ENCODE data around the gene SPTBN4. TPM values are rescaled to one million over a fixed set of nuclear protein-coding genes. Genes with fewer than 3 reads are reported as not detected.
"Not testable (repeated sequence)": the region's sequence is repeated elsewhere in the genome, so short reads cannot be mapped to it uniquely, and the experiment has no call there.

Gene SPTBN4
- total RNA-seq, 2 donors from 2014 or later, result 1.7 to 2.7 TPM

DNA sequence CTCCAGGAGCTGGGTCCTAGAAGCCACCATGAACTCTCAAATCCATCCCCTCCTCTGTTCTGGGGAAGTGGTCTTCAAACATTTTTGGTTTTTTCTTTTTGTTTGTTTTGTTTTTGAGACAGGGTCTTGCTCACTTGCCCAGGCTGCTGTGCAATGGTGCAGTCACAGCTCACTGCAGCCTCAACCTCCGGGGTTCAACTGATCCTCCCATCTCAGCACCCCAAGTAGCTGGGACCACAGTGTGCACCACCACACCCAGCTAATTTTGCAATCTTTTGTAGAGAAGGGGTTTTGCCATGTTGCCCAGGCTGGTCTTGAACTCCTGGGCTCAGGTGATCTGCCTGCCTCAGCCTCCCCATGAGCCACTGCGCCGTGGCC, 8.2 kb upstream of the SPTBN4 start:
- intact Hi-C loops (cut with DNase I), result no loop called here
- no peak for DNase-seq (ENCODE audit: low spot score)

DNA sequence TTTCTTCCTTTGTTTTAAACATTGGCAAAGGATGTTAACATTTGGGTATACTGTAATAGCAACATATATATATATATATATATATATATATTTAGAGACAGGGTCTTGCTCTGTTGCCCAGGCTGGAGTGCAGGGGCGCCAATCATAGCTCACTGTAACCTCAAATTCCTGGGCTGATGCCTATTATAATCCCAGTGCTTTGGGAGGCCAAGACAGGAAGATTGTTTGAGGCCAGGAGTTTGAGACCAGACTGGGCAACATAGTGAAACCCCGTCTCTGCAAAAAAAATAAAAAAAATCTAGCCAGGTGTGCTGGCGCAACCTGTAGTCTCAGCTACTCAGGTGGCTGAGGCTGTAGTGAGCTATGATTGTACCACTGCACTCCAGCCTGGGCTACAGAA, 6.6 kb upstream of the SPTBN4 start:
- no peak for DNase-seq (ENCODE audit: low spot score)
- intact Hi-C loops (cut with DNase I), result no loop called here

DNA sequence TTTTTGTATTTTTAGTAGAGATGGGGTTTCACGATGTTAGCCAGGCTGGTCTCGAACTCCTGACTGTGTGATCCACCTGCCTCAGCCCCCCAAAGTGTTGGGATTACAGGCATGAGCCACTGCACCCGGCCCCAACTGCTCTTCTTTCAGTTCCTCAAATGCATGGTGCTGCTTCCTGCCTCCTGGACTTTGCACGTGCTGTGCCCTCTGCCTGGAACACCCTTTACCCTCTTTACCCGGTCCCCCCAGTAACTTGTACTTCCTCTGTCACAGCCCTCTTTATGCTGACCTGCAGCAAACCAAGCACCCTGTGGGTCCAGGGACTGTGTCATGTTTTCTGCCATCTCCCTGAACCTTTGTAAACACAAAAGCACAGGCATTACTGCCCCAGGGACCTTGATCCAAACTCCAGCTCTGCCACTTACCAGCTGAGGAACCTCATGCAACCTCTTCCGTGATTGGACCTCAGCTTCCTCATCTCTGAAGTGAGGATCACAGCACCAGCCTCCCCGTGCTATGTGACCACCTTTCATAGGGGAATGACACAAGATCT, 5.1 kb upstream of the SPTBN4 start:
- intact Hi-C loops (cut with DNase I), result no loop called here
- peak; percentile 88 for DNase-seq (ENCODE audit: low spot score)

DNA sequence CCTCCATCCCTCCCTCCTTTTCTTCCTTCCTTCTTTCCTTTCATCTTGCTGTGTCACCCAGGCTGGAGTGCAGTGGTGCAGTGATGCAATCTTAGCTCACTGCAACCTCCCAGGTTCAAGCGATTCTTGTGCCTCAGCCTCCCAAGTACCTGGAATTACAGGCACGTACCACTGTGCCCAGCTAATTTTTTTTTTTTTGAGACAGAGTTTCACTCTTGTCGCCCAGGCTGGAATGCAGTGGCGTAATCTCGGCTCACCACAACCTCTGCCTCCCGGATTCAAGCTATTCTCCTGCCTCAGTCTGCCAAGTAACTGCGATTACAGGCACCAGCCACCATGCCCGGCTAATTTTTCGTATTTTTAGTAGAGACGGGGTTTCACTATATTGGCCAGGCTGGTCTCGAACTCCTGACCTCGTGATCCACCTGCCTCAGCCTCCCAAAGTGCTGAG, 3.2 kb upstream of the SPTBN4 start:
- intact Hi-C loops (cut with DNase I); DNase-seq (ENCODE audit: low spot score): not testable (repeated sequence)

DNA sequence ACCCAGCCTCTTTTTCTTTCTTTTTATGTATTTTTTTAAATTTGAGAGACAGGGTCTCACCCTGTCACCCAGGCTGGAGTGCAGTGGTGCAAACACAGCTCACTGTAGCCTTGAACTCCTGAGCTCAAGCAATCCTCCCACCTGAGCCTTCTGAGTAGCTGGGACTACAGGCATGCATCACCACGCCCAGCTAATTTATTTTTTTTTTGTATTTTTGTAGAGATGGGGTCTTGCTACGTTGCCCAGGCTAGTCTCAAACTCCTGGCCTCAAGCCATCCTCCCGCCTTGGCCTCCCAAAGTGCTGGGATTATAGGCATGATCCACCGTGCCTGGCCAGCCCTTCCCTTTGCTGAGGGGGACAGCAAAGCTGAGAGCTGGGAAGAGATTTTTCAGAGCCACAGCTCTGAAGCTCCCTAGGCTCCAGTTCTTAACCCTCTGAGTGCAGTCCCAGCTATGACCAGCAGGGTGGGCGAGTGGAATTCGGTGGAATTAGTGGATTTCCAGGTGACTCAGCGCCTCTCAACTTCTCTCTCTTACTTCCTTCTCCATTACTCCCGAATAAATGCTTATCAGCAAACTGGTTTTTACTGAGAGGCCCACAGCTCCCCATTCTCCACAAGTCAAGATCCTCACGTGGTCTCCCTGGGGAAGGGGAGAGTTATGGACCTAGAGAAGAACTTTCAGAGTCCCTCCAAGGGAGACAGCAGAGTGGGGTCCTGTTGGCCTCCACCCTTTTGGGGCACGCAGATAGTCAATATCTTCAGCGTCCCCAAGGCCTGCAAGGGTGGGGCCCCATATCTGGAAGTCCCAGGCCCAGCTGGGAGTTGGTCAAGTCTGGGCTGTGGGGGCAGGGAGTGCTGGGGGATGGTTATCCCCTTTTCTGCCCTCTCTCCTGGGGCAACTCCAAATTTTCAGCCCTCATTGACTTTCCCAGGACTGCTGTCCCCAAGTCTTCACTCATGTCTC, 2.5 kb upstream of the SPTBN4 start:
- intact Hi-C loops (cut with DNase I), result no loop called here
- peak; percentile 95 for DNase-seq (ENCODE audit: low spot score)

- intact Hi-C loops (cut with DNase I), result no loop called here
- DNase-seq (ENCODE audit: low spot score), result no peak
These were observed 1.7 kb upstream of the SPTBN4 start for GRCh38 chr19:40465025-40465556.

- peak; percentile 100 for DNase-seq (ENCODE audit: low spot score)
- intact Hi-C loops (cut with DNase I), result no loop called here
These were observed 1.1 kb upstream of the SPTBN4 start, which contains the start of gene BLVRB for GRCh38 chr19:40465557-40466218. TSS of gene BLVRB (minus strand) at chr19:40465745. CDS start at chr19:40465688, 57 bp downstream.

GRCh38 chr19:40466219-40466984, 399 bp upstream of the SPTBN4 start:
- peak; percentile 85 for DNase-seq (ENCODE audit: low spot score)
- intact Hi-C loops (cut with DNase I), result no loop called here

GRCh38 chr19:40469011-40469410, 2.2 kb downstream of the SPTBN4 start:
- DNase-seq (ENCODE audit: low spot score), result no peak
- intact Hi-C loops (cut with DNase I), result no loop called here

GRCh38 chr19:40471111-40471510, 4.3 kb downstream of the SPTBN4 start:
- DNase-seq (ENCODE audit: low spot score), result no peak
- intact Hi-C loops (cut with DNase I), result no loop called here

- intact Hi-C loops (cut with DNase I), result no loop called here
- DNase-seq (ENCODE audit: low spot score), result no peak
These were observed 5.7 kb downstream of the SPTBN4 start for GRCh38 chr19:40472516-40472915.

- no peak for DNase-seq (ENCODE audit: low spot score)
- intact Hi-C loops (cut with DNase I), result no loop called here
These were observed 7.9 kb downstream of the SPTBN4 start for GRCh38 chr19:40474737-40475136.

GRCh38 chr19:40475878-40476644, 9.3 kb downstream of the SPTBN4 start:
- intact Hi-C loops (cut with DNase I); DNase-seq (ENCODE audit: low spot score): not testable (repeated sequence)

DNA sequence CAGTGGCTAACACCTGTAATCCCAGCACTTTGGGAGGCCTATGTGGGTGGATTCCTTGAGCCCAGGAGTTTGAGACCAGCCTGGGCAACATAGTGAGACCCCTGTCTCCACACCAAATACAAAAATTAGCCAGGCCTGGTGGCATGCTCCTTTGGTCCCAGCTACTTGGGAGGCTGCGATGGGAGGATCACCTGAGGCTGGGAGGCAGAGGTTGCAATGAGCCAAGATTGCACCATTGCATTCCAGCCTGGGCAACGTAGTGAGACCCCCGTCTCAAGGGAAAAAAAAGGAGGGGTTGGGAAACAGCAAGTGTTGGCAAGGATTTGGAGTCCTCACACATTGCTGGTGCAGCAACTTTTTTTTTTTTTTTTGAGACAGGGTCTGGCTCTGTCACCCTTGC, 19.2 kb downstream of the SPTBN4 start:
- DNase-seq (ENCODE audit: low spot score), result no peak
- intact Hi-C loops (cut with DNase I), result no loop called here

DNA sequence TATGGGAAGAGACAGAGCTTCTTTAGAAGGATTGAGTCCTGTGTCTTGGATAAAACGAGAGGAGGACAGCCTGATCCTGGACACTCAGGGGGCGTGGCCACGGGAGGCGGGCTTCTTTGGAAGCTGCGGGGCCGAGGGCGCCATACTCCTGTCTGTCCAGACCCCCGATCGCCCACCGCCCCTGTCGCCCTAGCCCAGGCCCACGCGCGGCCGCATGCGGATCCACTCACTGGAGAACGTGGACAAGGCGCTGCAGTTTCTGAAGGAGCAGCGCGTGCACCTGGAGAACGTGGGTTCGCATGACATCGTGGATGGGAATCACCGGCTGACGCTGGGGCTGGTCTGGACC, 23.1 kb downstream of the SPTBN4 start:
- DNase-seq (ENCODE audit: low spot score), result no peak
- intact Hi-C loops (cut with DNase I), result no loop called here

- no peak for DNase-seq (ENCODE audit: low spot score)
- intact Hi-C loops (cut with DNase I), result no loop called here
These were observed 25.5 kb downstream of the SPTBN4 start for GRCh38 chr19:40492274-40492673.

- DNase-seq (ENCODE audit: low spot score), result no peak
- intact Hi-C loops (cut with DNase I), result no loop called here
These were observed 27.0 kb downstream of the SPTBN4 start for GRCh38 chr19:40493778-40494177.

- DNase-seq (ENCODE audit: low spot score), result no peak
- intact Hi-C loops (cut with DNase I), result no loop called here
These were observed 27.5 kb downstream of the SPTBN4 start for GRCh38 chr19:40494191-40494838.

Data from posterior vena cava (tissue), 2 donors.